LNCAP (cell line): ENCODE results near the gene LTF.

Experiments
- CTCF ChIP-seq: fragments of 450-650 bp; IDR thresholded peaks from 2 replicates; pipeline ENCODE4 v1.5.1; 2017; ENCODE audit warnings: mild to moderate bottlenecking

LTF gene

GRCh38 chr3:46440531-46441294 lies 24.0 kb downstream of the LTF start:
- TF ChIP-seq CTCF = no peak

GRCh38 chr3:46438831-46439230 lies 25.9 kb downstream of the LTF start:
- no peak for TF ChIP-seq CTCF

GRCh38 chr3:46435081-46435726 lies 29.5 kb downstream of the LTF start:
- TF ChIP-seq CTCF = no peak

GRCh38 chr3:46433841-46434240 lies 30.9 kb downstream of the LTF start:
- TF ChIP-seq CTCF = no peak

- TF ChIP-seq CTCF = no peak
Measured at GRCh38 chr3:46429671-46430070, 35.0 kb downstream of the LTF start.

- no peak for TF ChIP-seq CTCF
Measured at GRCh38 chr3:46429250-46429649, 35.5 kb downstream of the LTF start.

- TF ChIP-seq CTCF = no peak
Measured at GRCh38 chr3:46427916-46428833, 36.5 kb downstream of the LTF start.
